HG03439 (cell line): ENCODE data around the gene MIAT.

Experiments used
- ATAC-seq: cut with Tn5 transposase; IDR thresholded peaks from one replicate; pipeline ENCODE4 v1.9.1; 2021; ENCODE audit warnings: mild to moderate bottlenecking, moderate library complexity; ENCODE audit not compliant: unreplicated experiment

Gene MIAT

GRCh38 chr22:26724414-26724813 lies 67.0 kb downstream of the MIAT start:
- no peak for ATAC-seq

- ATAC-seq, result no peak
Observed at GRCh38 chr22:26725012-26725676, 67.8 kb downstream of the MIAT start.
